ENCODE data around the gene GYS1. TPM values are rescaled to one million over a fixed set of nuclear protein-coding genes. Genes with fewer than 3 reads are reported as not detected.
"Not testable (repeated sequence)": the region's sequence is repeated elsewhere in the genome, so short reads cannot be mapped to it uniquely, and the experiment has no call there.

The GYS1 gene
- total and polyA plus RNA-seq, 10 of the 15 experiments (the other 5 are each of a cell fraction or from before 2014, with no cell fraction given): 3.7 to 62.0 (median 37.3) TPM

- CTCF ChIA-PET: interaction anchor here (0.8 to 3.1 kb wide), 4 partner anchors 21 to 88 kb away, joined by 3 to 14 read pairs (median 4); partner anchors contain the start of genes GYS1 and RUVBL2
- H3K27me3 ChIP-seq (replicated peaks in 1 of 2; ENCODE audit: control insufficient read depth in 2 of 2, insufficient read depth in 2 of 2, low read length in 1 of 2); FAIRE-seq; H3K9me3 ChIP-seq (replicated peaks; ENCODE audit: control insufficient read depth, insufficient read depth, low read length); H3K79me2 ChIP-seq (ENCODE audit: control insufficient read depth, insufficient read depth, low read length); SMC1A ChIA-PET (ENCODE audit: uncharacterized antibody, unreplicated experiment); in situ Hi-C loops (cut with MboI); H3K9ac ChIP-seq (ENCODE audit: control insufficient read depth, insufficient read depth, low read length); DNase-seq (ENCODE audit: low read depth, low spot score); H4K20me1 ChIP-seq (ENCODE audit: control insufficient read depth, insufficient read depth); BruUV-seq (replicated peaks); RAD21 ChIA-PET (ENCODE audit: unreplicated experiment); H3K27ac ChIP-seq (ENCODE audit: control insufficient read depth, insufficient read depth); intact Hi-C loops (cut with micrococcal nuclease; ENCODE audit: unreplicated experiment); H2AFZ ChIP-seq (ENCODE audit: control insufficient read depth, low read depth, low read length); H3K36me3 ChIP-seq (ENCODE audit: control insufficient read depth in 2 of 2, insufficient read depth in 2 of 2, low read length in 1 of 2): not testable (repeated sequence)
- POLR2A ChIA-PET: interaction anchor here (0.6 kb wide), 1 partner anchor 483 kb away, joined by 6 read pairs; no protein-coding TSS in a partner anchor
- Histone ChIP-seq H3K4me3 (peak overlapping the region; percentile 58; the same call in 1 of the 2 replicates), H3K4me2 (ENCODE audit: control insufficient read depth, insufficient read depth) (peak overlapping the region; percentile 82), H3K4me1 (ENCODE audit: control insufficient read depth, insufficient read depth, low read length) (peaks cover 15% of the 10 kb centered on the region)
- ATAC-seq: 0 out of 3 replicates have a peak, but pooled peaks have one; percentile 8
- 10% methylated on average over 30 of the region's 50 CpGs for WGBS (ENCODE audit: insufficient coverage, insufficient replicate concordance, low lambda C conversion rate, missing lambda C conversion rate)
These were observed 25.5 kb upstream of the GYS1 start for GRCh38 chr19:49018388-49019241.

DNA sequence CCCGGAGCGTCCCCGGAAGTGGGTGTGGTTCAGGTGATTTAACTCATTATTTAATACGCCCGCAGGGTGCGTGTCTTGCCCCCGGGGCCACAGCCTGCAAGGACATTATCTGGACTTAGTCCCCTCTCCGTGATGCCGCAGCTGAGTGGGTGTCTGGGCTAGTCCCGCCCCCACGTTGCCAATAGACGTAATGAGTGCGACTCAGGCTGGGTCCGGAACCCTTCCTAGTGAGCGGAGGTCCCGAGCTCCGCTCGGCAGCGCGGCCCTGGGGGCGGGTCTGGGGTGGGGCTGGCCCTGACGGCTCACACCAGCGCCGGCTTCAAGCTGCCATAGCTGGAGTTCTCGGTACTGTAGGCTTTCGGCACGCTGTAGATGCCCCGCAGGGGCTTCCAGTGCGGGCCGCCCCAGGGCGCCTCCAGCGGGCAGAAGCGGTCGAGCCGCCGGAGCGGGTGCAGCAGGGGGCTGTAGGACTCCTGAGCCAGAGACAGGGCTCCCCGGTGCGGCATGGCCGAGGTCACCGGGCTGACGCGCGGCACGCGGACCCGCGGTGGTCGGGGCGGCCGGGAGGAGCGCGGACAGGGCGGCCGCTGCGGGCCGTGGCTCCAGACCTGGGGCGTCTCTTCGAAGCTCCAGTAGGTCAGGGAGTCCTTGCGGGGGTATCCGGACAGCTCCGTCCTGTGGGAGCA, 24.7 kb upstream of the GYS1 start:
- in situ Hi-C loops (cut with MboI) (no loop called here), intact Hi-C loops (cut with micrococcal nuclease; ENCODE audit: unreplicated experiment) (no loop called here)
- Histone ChIP-seq H3K27me3 (replicated peaks in 1 of 2; ENCODE audit: control insufficient read depth in 2 of 2, insufficient read depth in 2 of 2, low read length in 1 of 2) (no peaks in the 10 kb centered on the region), H3K4me2 (ENCODE audit: control insufficient read depth, insufficient read depth) (peak overlapping the region; percentile 82), H3K4me1 (ENCODE audit: control insufficient read depth, insufficient read depth, low read length) (peaks cover 15% of the 10 kb centered on the region), H4K20me1 (ENCODE audit: control insufficient read depth, insufficient read depth) (no peaks in the 10 kb centered on the region), H3K36me3 (ENCODE audit: control insufficient read depth in 2 of 2, insufficient read depth in 2 of 2, low read length in 1 of 2) (peaks cover 0 to 6% of the 10 kb centered on the region in 2 experiments; a peak in 2 of 4 replicates), H3K9ac (ENCODE audit: control insufficient read depth, insufficient read depth, low read length) (no peak overlapping the region), H3K4me3 (peak overlapping the region; percentile 58; the same call in 1 of the 2 replicates), H3K9me3 (replicated peaks; ENCODE audit: control insufficient read depth, insufficient read depth, low read length) (no peaks in the 10 kb centered on the region), H3K27ac (ENCODE audit: control insufficient read depth, insufficient read depth) (no peak overlapping the region), H3K79me2 (ENCODE audit: control insufficient read depth, insufficient read depth, low read length) (no peaks in the 10 kb centered on the region), H2AFZ (ENCODE audit: control insufficient read depth, low read depth, low read length) (no peak overlapping the region)
- ChIA-PET CTCF (interaction anchor here (0.8 to 3.1 kb wide), 4 partner anchors 20 to 89 kb away, joined by 3 to 14 read pairs (median 4); partner anchors contain the start of genes GYS1 and RUVBL2), RAD21 (ENCODE audit: unreplicated experiment) (no interaction called here), SMC1A (ENCODE audit: uncharacterized antibody, unreplicated experiment) (no interaction called here), POLR2A (no interaction called here)
- BruUV-seq (replicated peaks): no TSS peak
- DNase-seq (ENCODE audit: low read depth, low spot score) (no peak), FAIRE-seq (no peak), ATAC-seq (peak; percentile 91)
- WGBS (ENCODE audit: insufficient coverage, insufficient replicate concordance, low lambda C conversion rate, missing lambda C conversion rate): 2% methylated on average over 52 of the region's 62 CpGs
- TF ChIP-seq GATAD2B (conservative IDR thresholded peaks at IDR 0.05; ENCODE audit: low read depth) (peak; percentile 53; the same call in 1 of the 2 replicates), NFYA (IDR thresholded peaks at IDR 0.05; ENCODE audit: borderline replicate concordance, low read depth, low read length) (no peak), NR2C1 (IDR thresholded peaks at IDR 0.05) (0 out of 2 replicates have a peak, but pooled peaks have one; percentile 5), RELA (IDR thresholded peaks at IDR 0.05; ENCODE audit: borderline replicate concordance, partially characterized antibody) (no peak), NR2F1 (conservative IDR thresholded peaks at IDR 0.05) (0 out of 2 replicates have a peak, but pooled peaks have one; percentile 9), RELB (IDR thresholded peaks at IDR 0.05; ENCODE audit: low read depth) (no peak)
- TF ChIP-seq, protein P1, sequence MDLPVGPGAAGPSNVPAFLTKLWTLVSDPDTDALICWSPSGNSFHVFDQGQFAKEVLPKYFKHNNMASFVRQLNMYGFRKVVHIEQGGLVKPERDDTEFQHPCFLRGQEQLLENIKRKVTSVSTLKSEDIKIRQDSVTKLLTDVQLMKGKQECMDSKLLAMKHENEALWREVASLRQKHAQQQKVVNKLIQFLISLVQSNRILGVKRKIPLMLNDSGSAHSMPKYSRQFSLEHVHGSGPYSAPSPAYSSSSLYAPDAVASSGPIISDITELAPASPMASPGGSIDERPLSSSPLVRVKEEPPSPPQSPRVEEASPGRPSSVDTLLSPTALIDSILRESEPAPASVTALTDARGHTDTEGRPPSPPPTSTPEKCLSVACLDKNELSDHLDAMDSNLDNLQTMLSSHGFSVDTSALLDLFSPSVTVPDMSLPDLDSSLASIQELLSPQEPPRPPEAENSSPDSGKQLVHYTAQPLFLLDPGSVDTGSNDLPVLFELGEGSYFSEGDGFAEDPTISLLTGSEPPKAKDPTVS (IDR thresholded peaks at IDR 0.05; ENCODE audit: low read depth, low read length): no peak
- TF ChIP-seq, protein P2, sequence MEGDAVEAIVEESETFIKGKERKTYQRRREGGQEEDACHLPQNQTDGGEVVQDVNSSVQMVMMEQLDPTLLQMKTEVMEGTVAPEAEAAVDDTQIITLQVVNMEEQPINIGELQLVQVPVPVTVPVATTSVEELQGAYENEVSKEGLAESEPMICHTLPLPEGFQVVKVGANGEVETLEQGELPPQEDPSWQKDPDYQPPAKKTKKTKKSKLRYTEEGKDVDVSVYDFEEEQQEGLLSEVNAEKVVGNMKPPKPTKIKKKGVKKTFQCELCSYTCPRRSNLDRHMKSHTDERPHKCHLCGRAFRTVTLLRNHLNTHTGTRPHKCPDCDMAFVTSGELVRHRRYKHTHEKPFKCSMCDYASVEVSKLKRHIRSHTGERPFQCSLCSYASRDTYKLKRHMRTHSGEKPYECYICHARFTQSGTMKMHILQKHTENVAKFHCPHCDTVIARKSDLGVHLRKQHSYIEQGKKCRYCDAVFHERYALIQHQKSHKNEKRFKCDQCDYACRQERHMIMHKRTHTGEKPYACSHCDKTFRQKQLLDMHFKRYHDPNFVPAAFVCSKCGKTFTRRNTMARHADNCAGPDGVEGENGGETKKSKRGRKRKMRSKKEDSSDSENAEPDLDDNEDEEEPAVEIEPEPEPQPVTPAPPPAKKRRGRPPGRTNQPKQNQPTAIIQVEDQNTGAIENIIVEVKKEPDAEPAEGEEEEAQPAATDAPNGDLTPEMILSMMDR (IDR thresholded peaks at IDR 0.05 in 2 of 3, conservative IDR thresholded peaks at IDR 0.05 in 1 of 3; ENCODE audit: control insufficient read depth in 2 of 3, extremely low read depth in 1 of 3, insufficient read depth in 1 of 3, low read depth in 3 of 3, low read length in 3 of 3): peak; percentile 55 to 76 (median 56)

Data from GM12878 (cell line).